Tibial artery (tissue), 4 donors: Measurements from ENCODE around the gene RBMS3.

Experiments used
- DNase-seq, 2 donors: peaks; one replicate each; pipeline ENCODE4 v3.0.0-alpha.2; 2019
- H3K27ac ChIP-seq, 2 donors: fragments of 200-600 bp; sonication (generic) in 1 of 2; 1 replicate in 1 of 2; 2 replicates in 1 of 2; pipeline ENCODE4 v1.5.1; 2018 to 2019; ENCODE audit warnings: mild to moderate bottlenecking in 1 of 2
- H3K27me3 ChIP-seq, 2 donors: fragments of 200-600 bp; sonication (generic) in 1 of 2; one replicate each; pipeline versions ENCODE4 v1.5.1 to v1.6.0; 2016 to 2019
- H3K36me3 ChIP-seq, 3 donors: fragments of 200-600 bp; sonication (generic) in 2 of 3; one replicate each; pipeline ENCODE4 v1.5.1; 2016 to 2019; ENCODE audit warnings: mild to moderate bottlenecking in 2 of 3
- H3K4me1 ChIP-seq, 4 donors: fragments of 200-600 bp; sonication (generic) in 2 of 4; 1 replicate in 3 of 4; 2 replicates in 1 of 4; pipeline ENCODE4 v1.5.1; 2016 to 2019
- H3K4me3 ChIP-seq, 2 donors: fragments of 200-600 bp; sonication (generic) in 1 of 2; 1 replicate in 1 of 2; 2 replicates in 1 of 2; pipeline ENCODE4 v1.5.1; 2018 to 2019; ENCODE audit warnings: mild to moderate bottlenecking in 2 of 2
- H3K9me3 ChIP-seq, 3 donors: fragments of 200-600 bp; sonication (generic) in 1 of 3; one replicate each; pipeline ENCODE4 v1.5.1; 2016 to 2019
- intact Hi-C: fragments of 100-400 bp; cut with DNase I; formaldehyde crosslinking; loops from one replicate; pipeline ENCODE4 v1.15.0; 2023; ENCODE audit warnings: low total_unique reads
- TF ChIP-seq, protein P1 (sequence below), 2 experiments: fragments of 200-600 bp in 1 of 2; fragments of 450-650 bp in 1 of 2; IDR thresholded peaks; one replicate each; pipeline ENCODE4 v1.5.1; 2017 to 2019; ENCODE audit warnings: antibody characterized with exemption in 2 of 2, mild to moderate bottlenecking in 1 of 2, moderate library complexity in 1 of 2

Gene RBMS3

DNA sequence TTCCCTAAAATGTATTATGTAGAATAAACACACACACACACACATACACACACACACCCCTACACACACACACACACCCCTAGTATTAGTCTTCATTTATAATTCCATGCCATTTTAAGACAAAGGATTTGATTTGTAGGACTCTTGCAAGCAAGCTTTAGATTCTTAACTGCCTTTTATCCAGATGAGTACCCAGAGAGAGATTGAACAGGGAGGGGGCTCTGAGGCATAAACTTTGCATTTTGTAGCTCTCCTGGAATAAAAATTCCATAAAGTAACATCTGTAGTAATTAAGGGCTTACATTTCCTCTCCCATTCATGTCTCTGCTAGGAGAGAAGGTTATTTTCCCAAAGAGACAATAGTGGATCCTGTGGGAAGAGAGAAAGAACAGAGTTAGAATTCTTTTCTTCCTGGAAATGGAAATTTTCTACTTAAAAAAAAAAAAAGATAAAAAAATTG is 479.4 kb downstream of the RBMS3 start:
- DNase-seq = no peak
- no peaks in the 10 kb centered on the region for H3K36me3 ChIP-seq
- H3K27ac ChIP-seq = peak overlapping the region; percentile 61 to 70
- no peak overlapping the region for H3K4me3 ChIP-seq
- H3K27me3 ChIP-seq = no peaks in the 10 kb centered on the region
- no peaks in the 10 kb centered on the region for H3K9me3 ChIP-seq
- intact Hi-C loops = loop anchor here (5.0 kb wide), 2 partner anchors 478 to 843 kb away; partner anchors contain the start of gene RBMS3
- peaks cover 0 to 66% (median 28%) of the 10 kb centered on the region in 4 donors for H3K4me1 ChIP-seq
- TF ChIP-seq, protein P1, sequence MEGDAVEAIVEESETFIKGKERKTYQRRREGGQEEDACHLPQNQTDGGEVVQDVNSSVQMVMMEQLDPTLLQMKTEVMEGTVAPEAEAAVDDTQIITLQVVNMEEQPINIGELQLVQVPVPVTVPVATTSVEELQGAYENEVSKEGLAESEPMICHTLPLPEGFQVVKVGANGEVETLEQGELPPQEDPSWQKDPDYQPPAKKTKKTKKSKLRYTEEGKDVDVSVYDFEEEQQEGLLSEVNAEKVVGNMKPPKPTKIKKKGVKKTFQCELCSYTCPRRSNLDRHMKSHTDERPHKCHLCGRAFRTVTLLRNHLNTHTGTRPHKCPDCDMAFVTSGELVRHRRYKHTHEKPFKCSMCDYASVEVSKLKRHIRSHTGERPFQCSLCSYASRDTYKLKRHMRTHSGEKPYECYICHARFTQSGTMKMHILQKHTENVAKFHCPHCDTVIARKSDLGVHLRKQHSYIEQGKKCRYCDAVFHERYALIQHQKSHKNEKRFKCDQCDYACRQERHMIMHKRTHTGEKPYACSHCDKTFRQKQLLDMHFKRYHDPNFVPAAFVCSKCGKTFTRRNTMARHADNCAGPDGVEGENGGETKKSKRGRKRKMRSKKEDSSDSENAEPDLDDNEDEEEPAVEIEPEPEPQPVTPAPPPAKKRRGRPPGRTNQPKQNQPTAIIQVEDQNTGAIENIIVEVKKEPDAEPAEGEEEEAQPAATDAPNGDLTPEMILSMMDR (IDR thresholded peaks at IDR 0.05) = no peak

DNA sequence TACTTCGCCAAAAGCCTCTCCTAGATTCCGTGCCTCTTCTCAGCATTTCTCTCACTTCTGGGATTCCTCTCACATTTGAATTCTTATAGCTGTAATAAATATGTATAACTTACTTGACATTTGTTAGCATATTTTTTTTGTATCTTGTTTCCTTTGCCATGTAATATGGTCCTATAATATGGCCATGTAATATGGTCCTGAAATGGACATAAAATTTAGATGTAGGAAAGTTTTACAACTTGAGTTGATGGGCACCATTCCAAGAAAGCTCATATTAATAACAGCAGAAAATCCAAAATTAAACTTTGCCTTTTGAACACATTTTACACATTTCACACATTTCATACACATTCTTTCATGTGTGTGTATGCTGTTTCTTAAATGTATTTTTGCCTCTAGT is 480.6 kb downstream of the RBMS3 start:
- Histone ChIP-seq H3K27me3 (no peaks in the 10 kb centered on the region), H3K4me3 (no peak overlapping the region), H3K36me3 (no peaks in the 10 kb centered on the region), H3K9me3 (no peaks in the 10 kb centered on the region), H3K4me1 (peaks cover 0 to 64% (median 28%) of the 10 kb centered on the region in 4 donors), H3K27ac (no peak overlapping the region)
- TF ChIP-seq, protein P1 (IDR thresholded peaks at IDR 0.05) = no peak
- intact Hi-C loops = loop anchor here (5.0 kb wide), 2 partner anchors 479 to 844 kb away; partner anchors contain the start of gene RBMS3
- no peak for DNase-seq

DNA sequence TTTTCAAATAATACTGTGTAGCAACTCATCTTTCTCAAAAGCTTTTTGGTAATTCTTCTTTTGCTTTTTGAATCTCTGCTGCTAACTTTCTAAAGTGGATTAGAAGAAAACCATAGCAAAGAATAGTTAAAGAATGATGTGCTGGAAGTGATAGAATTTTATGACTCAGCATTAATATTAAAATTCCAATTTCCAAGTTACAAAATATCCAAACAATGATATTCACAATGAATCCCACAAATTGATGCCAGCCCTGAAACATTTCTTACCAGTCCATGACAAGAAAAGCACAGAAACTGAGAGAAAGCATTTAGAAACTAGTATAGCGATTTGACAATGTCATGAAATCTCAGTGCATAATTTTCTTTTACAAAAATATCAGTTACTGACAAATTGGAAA is 482.2 kb downstream of the RBMS3 start:
- TF ChIP-seq, protein P1 (IDR thresholded peaks at IDR 0.05) = no peak
- no peak overlapping the region for H3K4me3 ChIP-seq
- no peaks in the 10 kb centered on the region for H3K9me3 ChIP-seq
- no peak for DNase-seq
- H3K4me1 ChIP-seq = peaks cover 0 to 48% (median 16%) of the 10 kb centered on the region in 4 donors
- H3K27ac ChIP-seq = no peak overlapping the region
- intact Hi-C loops = loop anchor here (5.0 kb wide), 2 partner anchors 481 to 846 kb away; partner anchors contain the start of gene RBMS3
- H3K36me3 ChIP-seq = no peaks in the 10 kb centered on the region
- H3K27me3 ChIP-seq = no peaks in the 10 kb centered on the region

DNA sequence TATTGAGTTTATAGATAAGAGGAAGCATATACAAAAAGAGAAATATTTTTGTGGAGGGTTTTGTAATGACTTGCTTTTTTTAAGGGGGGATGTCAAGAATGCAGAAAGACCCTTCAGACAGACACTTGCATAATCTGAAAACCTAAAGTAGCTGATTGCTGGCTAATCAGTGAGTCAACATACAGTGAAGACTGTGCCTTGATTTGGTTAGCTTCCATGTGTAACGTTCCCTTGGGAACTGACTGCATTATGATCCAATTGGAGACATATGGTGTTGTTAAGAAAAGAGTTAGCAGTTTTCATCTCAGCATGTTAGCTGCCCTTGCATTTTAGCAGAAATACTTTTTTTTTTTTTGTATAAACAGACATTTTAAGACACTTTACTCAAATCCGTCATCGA is 483.2 kb downstream of the RBMS3 start:
- H3K36me3 ChIP-seq = no peaks in the 10 kb centered on the region
- TF ChIP-seq, protein P1 (IDR thresholded peaks at IDR 0.05) = no peak
- H3K27me3 ChIP-seq = no peaks in the 10 kb centered on the region
- intact Hi-C loops = loop anchor here (5.0 kb wide), 2 partner anchors 482 to 847 kb away; partner anchors contain the start of gene RBMS3
- no peaks in the 10 kb centered on the region for H3K9me3 ChIP-seq
- H3K27ac ChIP-seq = no peak overlapping the region
- DNase-seq = no peak
- H3K4me3 ChIP-seq = no peak overlapping the region
- H3K4me1 ChIP-seq = peaks cover 0 to 39% (median 8%) of the 10 kb centered on the region in 4 donors

DNA sequence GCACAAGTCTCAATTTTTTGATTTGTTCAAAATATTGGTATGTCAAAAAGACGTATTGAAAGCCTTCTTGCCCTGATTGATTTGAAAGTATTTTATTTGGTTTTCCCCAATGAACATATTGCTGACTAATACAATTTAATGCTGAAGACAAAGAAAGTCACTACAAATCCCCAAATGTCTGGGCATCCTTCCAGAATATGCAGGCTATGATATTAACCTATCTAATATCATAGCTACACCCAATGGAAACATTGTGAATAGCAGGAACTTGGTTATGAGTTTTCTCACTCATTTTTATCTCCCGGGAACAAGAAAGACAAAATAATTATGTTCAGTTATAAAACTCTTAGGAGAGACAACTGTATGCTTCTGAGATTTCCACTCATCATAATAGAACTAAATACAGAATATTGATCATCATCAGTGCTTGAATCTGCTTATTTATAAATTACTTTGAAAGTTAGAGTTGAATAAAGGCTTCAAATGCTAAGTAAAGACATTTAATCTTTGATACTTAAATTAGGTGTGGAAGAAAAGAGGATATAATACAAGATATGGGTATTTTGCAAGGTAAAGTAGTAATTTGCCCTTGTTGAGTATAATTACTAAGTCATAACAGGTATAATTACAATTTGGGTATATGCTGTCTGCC is 483.9 kb downstream of the RBMS3 start:
- peaks cover 0 to 32% (median 4%) of the 10 kb centered on the region in 4 donors for H3K4me1 ChIP-seq
- intact Hi-C loops = loop anchor here (5.0 kb wide), 2 partner anchors 482 to 847 kb away; partner anchors contain the start of gene RBMS3

More for the DNA sequence above, 483.9 kb downstream of the RBMS3 start:
- Histone ChIP-seq H3K27ac (no peak overlapping the region), H3K9me3 (no peaks in the 10 kb centered on the region), H3K27me3 (no peaks in the 10 kb centered on the region), H3K36me3 (no peaks in the 10 kb centered on the region), H3K4me3 (no peak overlapping the region)
- TF ChIP-seq, protein P1 (IDR thresholded peaks at IDR 0.05) = peak; percentile 60 to 65
- no peak for DNase-seq
